ENCODE data around the gene IFITM10.

The IFITM10 gene

DNA sequence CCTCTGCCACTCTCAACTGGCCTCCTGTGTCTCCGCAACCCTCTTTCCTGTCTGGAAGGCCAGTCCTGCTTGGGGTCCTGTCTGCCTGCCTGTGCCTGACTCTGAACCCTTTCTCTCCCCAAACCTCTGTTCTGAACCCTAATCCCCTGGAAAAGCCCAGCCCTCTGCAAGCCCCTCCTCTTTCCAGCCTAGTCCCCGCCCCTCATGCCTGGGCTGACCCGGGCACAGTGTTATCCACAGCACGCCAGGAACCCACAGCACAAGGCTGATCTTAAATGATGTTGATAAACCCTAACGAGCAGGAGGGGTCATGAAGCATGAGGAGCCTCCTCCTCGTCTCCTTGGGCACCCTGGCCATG lies at the start of gene IFITM10:
IFITM10 (minus strand) TSS at position 115 of the 359 bp plus-strand sequence. CDS start 153 bp downstream, outside the sequence.
- H3K9ac ChIP-seq (ENCODE audit: low read length) = peak within 1 kb of the TSS; percentile 77
- H3K4me1 ChIP-seq (ENCODE audit: control insufficient read depth, insufficient read depth, low read length) = peaks cover 32% of the 10 kb centered on the region
- no peak for DNase-seq (ENCODE audit: low read depth)
- H3K36me3 ChIP-seq (ENCODE audit: control insufficient read depth, insufficient read depth, low read length, severe bottlenecking) = peaks cover 38% of the 10 kb centered on the region
- H3K4me3 ChIP-seq (ENCODE audit: low read length) = peak within 1 kb of the TSS; percentile 79
- H3K27me3 ChIP-seq (replicated peaks; ENCODE audit: control insufficient read depth, insufficient read depth, low read length) = no peaks in the 10 kb centered on the region
- no peaks in the 10 kb centered on the region for H3K9me3 ChIP-seq (ENCODE audit: control insufficient read depth, low read length)

DNA sequence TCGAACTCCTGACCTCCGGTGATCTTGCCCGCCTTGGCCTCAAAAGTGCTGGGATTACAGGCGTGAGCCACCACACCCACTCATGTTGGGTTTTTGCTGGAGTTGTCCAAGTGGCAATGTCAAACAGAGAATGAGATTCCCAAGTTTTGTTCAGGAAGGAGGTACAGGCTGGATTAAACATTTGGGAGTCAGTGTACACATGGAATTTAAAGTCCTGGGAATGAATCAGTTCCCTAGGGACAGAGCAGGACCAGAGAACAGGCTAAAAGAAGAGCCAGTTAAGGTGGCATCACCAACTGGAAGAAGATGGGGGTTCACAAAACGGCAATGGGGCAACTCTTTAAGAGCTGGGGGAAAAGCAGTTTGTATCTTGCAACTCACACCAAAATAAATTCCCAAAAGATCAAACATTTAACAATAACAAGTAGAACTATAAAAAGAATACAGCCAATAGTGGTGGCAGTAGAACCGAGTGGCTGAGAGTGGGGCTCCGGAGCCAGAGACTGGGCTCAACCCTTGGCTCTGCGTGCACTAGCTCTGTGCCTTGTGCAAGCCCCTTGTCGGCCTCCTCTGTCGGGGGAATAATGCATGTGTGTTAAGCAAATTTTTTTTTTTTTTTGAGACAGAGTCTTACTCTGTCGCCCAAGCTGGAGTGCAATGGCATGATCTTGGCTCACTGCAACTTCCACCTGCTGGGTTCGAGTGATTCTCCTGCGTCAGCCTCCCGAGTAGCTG lies 47.2 kb upstream of the IFITM10 start:
- H3K4me1 ChIP-seq (ENCODE audit: control insufficient read depth, insufficient read depth, low read length) = no peaks in the 10 kb centered on the region
- H3K36me3 ChIP-seq (ENCODE audit: control insufficient read depth, insufficient read depth, low read length, severe bottlenecking) = no peaks in the 10 kb centered on the region

DNA sequence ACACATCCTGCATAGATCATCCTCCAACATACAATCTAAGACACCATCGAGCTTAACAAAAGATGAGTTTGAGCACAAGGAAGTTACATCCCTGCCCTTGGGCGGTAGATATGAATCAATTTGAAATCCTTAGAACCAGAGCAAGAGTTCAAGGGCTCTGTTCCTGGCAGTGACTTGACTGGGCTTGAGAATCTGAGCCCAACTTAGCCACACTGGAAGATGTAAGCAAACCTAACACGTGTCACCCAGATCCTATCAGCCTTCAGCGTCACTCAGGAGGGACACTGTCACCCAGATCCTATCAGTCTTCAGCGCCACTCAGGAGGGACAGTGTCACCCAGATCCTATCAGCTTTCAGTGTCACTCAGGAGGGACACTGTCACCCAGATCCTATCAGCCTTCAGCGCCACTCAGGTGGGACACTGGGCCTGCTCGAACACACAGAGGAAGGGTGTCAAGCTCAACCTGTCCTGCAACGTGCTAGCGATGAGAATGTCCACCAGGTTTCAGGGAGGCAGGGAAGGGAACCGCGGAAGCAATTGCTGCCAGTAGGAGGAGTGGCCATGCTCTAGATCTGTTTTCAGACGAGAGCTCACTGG lies 46.1 kb upstream of the IFITM10 start:
- H3K27me3 ChIP-seq (replicated peaks; ENCODE audit: control insufficient read depth, insufficient read depth, low read length) = peaks cover 40% of the 10 kb centered on the region

More for the DNA sequence above, 47.2 kb upstream of the IFITM10 start:
- peaks cover 35% of the 10 kb centered on the region for H3K27me3 ChIP-seq (replicated peaks; ENCODE audit: control insufficient read depth, insufficient read depth, low read length)
- H3K9ac ChIP-seq (ENCODE audit: low read length) = no peak overlapping the region
- H3K9me3 ChIP-seq (ENCODE audit: control insufficient read depth, low read length) = no peaks in the 10 kb centered on the region
- no peak overlapping the region for H3K4me3 ChIP-seq (ENCODE audit: low read length)
- no peak for DNase-seq (ENCODE audit: low read depth)

DNA sequence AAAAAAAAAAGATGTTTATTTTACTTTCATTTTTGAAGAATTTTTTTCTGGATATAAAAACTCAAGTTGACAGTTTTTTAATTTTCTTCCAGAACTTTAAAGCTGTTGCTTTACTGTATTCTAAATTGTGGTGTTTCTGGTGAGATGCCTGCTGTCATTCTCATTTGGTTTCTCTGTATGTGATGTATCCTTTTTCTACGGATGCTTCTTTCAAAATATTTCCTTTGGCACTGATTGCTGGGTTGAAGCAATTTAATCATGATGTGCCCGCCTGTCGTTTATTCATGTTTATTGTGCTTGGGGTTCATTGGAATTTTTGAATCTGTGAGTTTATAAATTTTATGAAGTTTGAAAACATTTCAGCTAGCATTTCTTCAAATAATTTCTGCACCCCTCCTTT lies 42.7 kb upstream of the IFITM10 start:
- Histone ChIP-seq H3K9me3 (ENCODE audit: control insufficient read depth, low read length) (no peaks in the 10 kb centered on the region), H3K9ac (ENCODE audit: low read length) (no peak overlapping the region), H3K27me3 (replicated peaks; ENCODE audit: control insufficient read depth, insufficient read depth, low read length) (peaks cover 46% of the 10 kb centered on the region), H3K4me3 (ENCODE audit: low read length) (no peak overlapping the region), H3K4me1 (ENCODE audit: control insufficient read depth, insufficient read depth, low read length) (no peaks in the 10 kb centered on the region), H3K36me3 (ENCODE audit: control insufficient read depth, insufficient read depth, low read length, severe bottlenecking) (no peaks in the 10 kb centered on the region)
- DNase-seq (ENCODE audit: low read depth) = peak; percentile 26

More for the DNA sequence above, 46.1 kb upstream of the IFITM10 start:
- no peak for DNase-seq (ENCODE audit: low read depth)
- H3K36me3 ChIP-seq (ENCODE audit: control insufficient read depth, insufficient read depth, low read length, severe bottlenecking) = no peaks in the 10 kb centered on the region
- H3K4me1 ChIP-seq (ENCODE audit: control insufficient read depth, insufficient read depth, low read length) = no peaks in the 10 kb centered on the region
- no peak overlapping the region for H3K9ac ChIP-seq (ENCODE audit: low read length)
- H3K9me3 ChIP-seq (ENCODE audit: control insufficient read depth, low read length) = no peaks in the 10 kb centered on the region
- no peak overlapping the region for H3K4me3 ChIP-seq (ENCODE audit: low read length)

DNA sequence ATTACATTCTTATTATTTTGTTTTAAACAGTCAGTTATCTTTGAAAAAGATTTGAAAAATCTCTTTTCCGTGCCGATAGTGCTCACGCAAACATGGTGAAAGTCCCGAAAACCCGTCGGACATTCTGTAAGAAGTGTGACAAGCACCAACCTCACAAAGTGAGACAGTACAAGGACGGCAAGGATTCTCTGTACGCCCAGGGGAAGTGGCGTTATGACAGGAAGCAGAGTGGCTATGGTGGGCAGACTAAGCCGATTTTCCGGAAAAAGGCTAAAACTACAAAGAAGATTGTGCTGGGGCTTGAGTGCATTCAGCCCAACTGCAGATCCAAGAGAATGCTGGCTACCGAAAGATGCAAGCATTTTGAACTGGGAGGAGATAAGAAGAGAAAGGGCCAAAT lies 42.1 kb upstream of the IFITM10 start:
- H3K4me1 ChIP-seq (ENCODE audit: control insufficient read depth, insufficient read depth, low read length) = no peaks in the 10 kb centered on the region
- H3K9me3 ChIP-seq (ENCODE audit: control insufficient read depth, low read length) = no peaks in the 10 kb centered on the region
- H3K4me3 ChIP-seq (ENCODE audit: low read length) = no peak overlapping the region
- no peak overlapping the region for H3K9ac ChIP-seq (ENCODE audit: low read length)
- no peak for DNase-seq (ENCODE audit: low read depth)
- H3K27me3 ChIP-seq (replicated peaks; ENCODE audit: control insufficient read depth, insufficient read depth, low read length) = peaks cover 43% of the 10 kb centered on the region
- no peaks in the 10 kb centered on the region for H3K36me3 ChIP-seq (ENCODE audit: control insufficient read depth, insufficient read depth, low read length, severe bottlenecking)

DNA sequence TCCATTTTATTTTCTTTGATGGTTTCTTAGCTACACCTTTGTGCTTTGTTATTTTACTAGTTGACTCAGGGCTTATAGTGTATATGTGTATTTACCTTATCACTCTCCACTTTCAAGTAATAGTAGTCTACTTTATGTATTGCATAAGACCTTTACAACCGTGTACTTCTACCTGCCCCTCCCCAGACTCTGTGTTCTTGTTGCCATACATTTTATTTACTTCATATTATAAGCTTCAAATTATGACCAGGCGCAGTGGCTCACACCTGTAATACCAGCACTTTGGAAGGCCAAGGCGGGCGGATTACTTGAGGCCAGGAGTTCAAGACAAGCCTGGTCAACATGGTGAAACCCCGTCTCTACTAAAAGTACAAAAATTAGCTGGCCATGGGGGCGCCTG lies 41.5 kb upstream of the IFITM10 start:
- Histone ChIP-seq H3K9me3 (ENCODE audit: control insufficient read depth, low read length) (no peaks in the 10 kb centered on the region), H3K9ac (ENCODE audit: low read length) (no peak overlapping the region), H3K4me3 (ENCODE audit: low read length) (no peak overlapping the region), H3K27me3 (replicated peaks; ENCODE audit: control insufficient read depth, insufficient read depth, low read length) (peaks cover 39% of the 10 kb centered on the region), H3K36me3 (ENCODE audit: control insufficient read depth, insufficient read depth, low read length, severe bottlenecking) (no peaks in the 10 kb centered on the region), H3K4me1 (ENCODE audit: control insufficient read depth, insufficient read depth, low read length) (no peaks in the 10 kb centered on the region)
- no peak for DNase-seq (ENCODE audit: low read depth)

DNA sequence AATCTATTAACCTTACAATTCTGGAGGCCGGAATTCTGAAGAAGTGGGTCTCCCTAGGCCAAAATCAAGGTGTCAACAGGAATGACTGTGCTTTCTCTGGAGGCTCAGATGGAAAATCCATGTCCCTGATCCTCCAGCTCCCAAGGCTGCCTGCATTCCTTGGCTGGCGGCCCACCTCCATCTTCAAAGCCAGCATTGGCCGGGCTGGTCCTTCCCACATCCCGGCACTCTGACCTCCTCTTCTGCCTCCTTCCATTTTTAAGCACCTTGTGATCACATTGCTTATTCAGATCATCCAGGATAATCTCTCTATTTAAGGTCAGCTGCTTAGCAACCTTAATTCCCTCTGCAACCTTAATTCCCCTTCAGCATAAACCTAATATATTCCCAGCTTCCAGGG lies 36.1 kb upstream of the IFITM10 start:
- no peak for DNase-seq (ENCODE audit: low read depth)
- Histone ChIP-seq H3K9me3 (ENCODE audit: control insufficient read depth, low read length) (no peaks in the 10 kb centered on the region), H3K4me1 (ENCODE audit: control insufficient read depth, insufficient read depth, low read length) (peaks cover 17% of the 10 kb centered on the region), H3K4me3 (ENCODE audit: low read length) (no peak overlapping the region), H3K27me3 (replicated peaks; ENCODE audit: control insufficient read depth, insufficient read depth, low read length) (peaks cover 14% of the 10 kb centered on the region), H3K9ac (ENCODE audit: low read length) (no peak overlapping the region), H3K36me3 (ENCODE audit: control insufficient read depth, insufficient read depth, low read length, severe bottlenecking) (no peaks in the 10 kb centered on the region)

DNA sequence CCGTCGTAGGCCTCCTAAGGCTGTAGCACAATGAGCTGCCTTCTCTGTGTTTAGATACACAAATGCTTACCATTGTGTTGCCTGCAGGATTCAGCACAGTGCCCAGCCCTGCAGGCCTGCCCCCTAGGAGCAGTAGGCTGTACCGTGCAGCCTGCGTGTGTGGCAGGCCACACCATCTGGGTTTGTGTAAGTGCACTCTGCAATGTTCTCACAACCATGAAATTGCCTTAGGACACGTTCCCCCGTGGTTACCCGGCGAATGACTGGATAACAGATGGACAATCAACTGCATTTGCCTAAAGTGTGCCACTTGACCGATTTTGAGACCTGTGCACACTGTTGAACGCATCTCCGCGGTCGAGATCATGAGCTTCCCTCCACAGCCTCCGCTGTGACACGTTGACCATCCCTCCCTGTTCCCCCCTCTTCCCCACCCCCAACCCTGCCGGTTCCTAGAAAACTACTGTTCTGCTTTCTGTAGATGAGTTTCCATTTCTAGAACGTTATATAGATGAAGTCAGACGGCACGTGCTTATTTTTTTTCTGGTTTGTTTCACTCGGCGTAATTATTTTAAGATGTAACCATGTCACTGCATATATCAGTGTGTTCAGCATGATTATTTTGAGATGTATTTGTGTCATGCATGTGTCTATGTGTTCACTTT lies 35.5 kb upstream of the IFITM10 start:
- H3K4me1 ChIP-seq (ENCODE audit: control insufficient read depth, insufficient read depth, low read length) = peaks cover 18% of the 10 kb centered on the region
- H3K9me3 ChIP-seq (ENCODE audit: control insufficient read depth, low read length) = no peaks in the 10 kb centered on the region
- H3K9ac ChIP-seq (ENCODE audit: low read length) = no peak overlapping the region
- H3K27me3 ChIP-seq (replicated peaks; ENCODE audit: control insufficient read depth, insufficient read depth, low read length) = peaks cover 10% of the 10 kb centered on the region
- H3K36me3 ChIP-seq (ENCODE audit: control insufficient read depth, insufficient read depth, low read length, severe bottlenecking) = no peaks in the 10 kb centered on the region
- H3K4me3 ChIP-seq (ENCODE audit: low read length) = no peak overlapping the region
- peak; percentile 19 for DNase-seq (ENCODE audit: low read depth)

DNA sequence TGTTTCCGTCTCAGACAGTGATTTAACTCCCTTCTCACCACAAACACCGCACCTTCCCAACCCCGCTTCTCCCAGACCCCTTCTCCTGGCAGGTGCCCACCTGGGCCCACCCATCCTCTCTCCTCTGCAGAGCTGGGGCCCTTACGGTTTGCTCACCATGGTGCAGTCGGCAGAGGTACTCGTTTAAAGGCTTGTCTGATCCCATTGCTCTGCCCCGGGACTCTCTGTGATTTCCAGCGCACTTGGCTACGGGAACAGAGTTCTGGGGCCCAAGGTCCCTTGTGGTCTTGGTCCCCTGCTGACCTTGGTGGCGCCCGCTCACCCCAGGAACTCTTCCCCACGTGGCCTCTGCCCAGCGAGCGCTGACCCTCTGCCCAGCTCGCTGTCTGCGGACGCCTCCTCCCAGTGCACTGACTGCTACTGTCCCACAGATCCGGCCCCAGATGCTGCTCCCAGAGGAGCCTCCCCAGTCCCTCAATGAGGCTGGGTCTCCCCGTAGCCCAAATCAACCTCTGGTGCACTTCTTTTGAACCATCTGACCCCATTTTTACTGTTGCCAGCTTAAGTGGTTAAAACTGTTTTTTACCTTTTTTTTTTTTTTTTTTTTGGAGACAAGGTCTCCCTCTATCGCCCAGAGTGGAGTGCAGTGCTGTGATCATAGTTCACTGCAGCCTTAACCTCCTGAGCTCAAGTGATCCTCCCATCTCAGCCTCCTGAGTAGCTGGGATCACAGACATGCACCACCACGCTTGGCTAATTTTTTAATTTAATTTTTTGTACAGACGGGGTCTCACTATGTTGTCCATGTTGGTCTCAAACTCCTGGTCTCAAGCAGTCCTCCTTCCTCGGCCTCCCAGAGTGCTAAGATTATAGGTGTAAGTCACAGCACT lies 34.6 kb upstream of the IFITM10 start:
- H3K9me3 ChIP-seq (ENCODE audit: control insufficient read depth, low read length) = no peaks in the 10 kb centered on the region
- no peak overlapping the region for H3K4me3 ChIP-seq (ENCODE audit: low read length)
- no peak overlapping the region for H3K9ac ChIP-seq (ENCODE audit: low read length)
- peaks cover 18% of the 10 kb centered on the region for H3K4me1 ChIP-seq (ENCODE audit: control insufficient read depth, insufficient read depth, low read length)
- H3K27me3 ChIP-seq (replicated peaks; ENCODE audit: control insufficient read depth, insufficient read depth, low read length) = peaks cover 3% of the 10 kb centered on the region
- H3K36me3 ChIP-seq (ENCODE audit: control insufficient read depth, insufficient read depth, low read length, severe bottlenecking) = no peaks in the 10 kb centered on the region
- DNase-seq (ENCODE audit: low read depth) = no peak

DNA sequence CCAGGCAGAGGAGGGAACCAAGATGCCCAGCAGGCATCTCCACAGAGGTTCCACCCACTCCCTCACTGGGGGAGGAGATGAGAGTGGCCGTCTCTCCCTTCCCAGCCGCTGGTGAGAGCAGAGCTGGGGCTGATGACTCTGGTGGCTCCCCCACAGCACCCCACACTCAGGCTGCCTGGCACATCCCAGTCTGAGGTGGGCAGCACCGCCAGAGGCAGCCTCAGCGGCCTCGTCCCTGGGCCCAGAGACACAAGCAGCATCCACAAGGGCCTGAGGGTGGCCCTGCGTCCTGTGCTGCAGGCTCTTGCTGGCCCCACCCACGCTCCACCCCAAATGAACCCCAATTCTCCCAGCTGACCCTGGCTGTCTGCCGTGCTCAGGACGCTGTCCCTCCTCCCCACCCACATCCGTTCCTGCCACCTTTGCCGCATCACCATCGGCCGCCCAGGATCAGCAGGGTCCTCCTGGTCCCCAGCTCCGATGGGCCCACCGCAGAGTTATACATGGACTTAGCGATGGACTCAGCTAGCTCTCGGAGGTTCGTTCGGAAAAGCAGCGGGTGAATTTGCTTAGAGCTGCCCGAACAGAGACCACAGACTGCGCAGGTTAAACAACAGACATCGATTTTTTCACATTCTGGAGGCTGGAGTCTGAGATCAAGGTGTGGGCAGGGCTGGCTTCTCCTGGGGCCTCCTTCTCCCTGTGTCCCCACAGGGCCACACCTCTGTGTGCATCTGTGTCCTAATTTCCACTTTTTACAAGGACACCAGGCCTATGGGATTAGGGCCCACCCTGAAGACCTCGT lies 33.5 kb upstream of the IFITM10 start:
- H3K27me3 ChIP-seq (replicated peaks; ENCODE audit: control insufficient read depth, insufficient read depth, low read length) = peaks cover 12% of the 10 kb centered on the region
- H3K4me1 ChIP-seq (ENCODE audit: control insufficient read depth, insufficient read depth, low read length) = peaks cover 18% of the 10 kb centered on the region
- H3K36me3 ChIP-seq (ENCODE audit: control insufficient read depth, insufficient read depth, low read length, severe bottlenecking) = no peaks in the 10 kb centered on the region
- no peak for DNase-seq (ENCODE audit: low read depth)
- no peak overlapping the region for H3K9ac ChIP-seq (ENCODE audit: low read length)
- no peak overlapping the region for H3K4me3 ChIP-seq (ENCODE audit: low read length)
- no peaks in the 10 kb centered on the region for H3K9me3 ChIP-seq (ENCODE audit: control insufficient read depth, low read length)
